GM19324 (cell line): ENCODE data around the gene TCF15.
"Not testable (repeated sequence)": the region's sequence is repeated elsewhere in the genome, so short reads cannot be mapped to it uniquely, and the experiment has no call there.

Source experiments
- ATAC-seq: cut with Tn5 transposase; IDR thresholded peaks from one replicate; pipeline ENCODE4 v1.9.1; 2021; ENCODE audit warnings: mild to moderate bottlenecking, moderate library complexity; ENCODE audit not compliant: unreplicated experiment, low FRiP score

TCF15 gene

GRCh38 chr20:642398-643174 is 32.5 kb upstream of the TCF15 start:
- no peak for ATAC-seq

GRCh38 chr20:642013-642397 is 31.9 kb upstream of the TCF15 start:
- not testable (repeated sequence) for ATAC-seq

- ATAC-seq = no peak
Observed at GRCh38 chr20:641516-641875, 31.4 kb upstream of the TCF15 start.

- no peak for ATAC-seq
Observed at GRCh38 chr20:640674-641515, 30.8 kb upstream of the TCF15 start.

GRCh38 chr20:638579-638978 is 28.5 kb upstream of the TCF15 start:
- ATAC-seq = no peak

GRCh38 chr20:637559-637958 is 27.4 kb upstream of the TCF15 start:
- ATAC-seq = no peak

- no peak for ATAC-seq
Observed at GRCh38 chr20:635893-636338, 25.8 kb upstream of the TCF15 start.

GRCh38 chr20:635028-635892 is 25.2 kb upstream of the TCF15 start:
- no peak for ATAC-seq

GRCh38 chr20:634148-634925 is 24.2 kb upstream of the TCF15 start:
- ATAC-seq = no peak

GRCh38 chr20:631101-631500 is 21.0 kb upstream of the TCF15 start:
- ATAC-seq = no peak

- ATAC-seq = no peak
Observed at GRCh38 chr20:626579-626978, 16.5 kb upstream of the TCF15 start.

GRCh38 chr20:625360-625932 is 15.3 kb upstream of the TCF15 start:
- ATAC-seq = no peak

- ATAC-seq = no peak
Observed at GRCh38 chr20:623704-624103, 13.6 kb upstream of the TCF15 start.

GRCh38 chr20:623021-623420 is 12.9 kb upstream of the TCF15 start:
- no peak for ATAC-seq

- no peak for ATAC-seq
Observed at GRCh38 chr20:622161-622560, 12.1 kb upstream of the TCF15 start.

- no peak for ATAC-seq
Observed at GRCh38 chr20:621125-621756, 11.1 kb upstream of the TCF15 start.

GRCh38 chr20:620246-620645 is 10.1 kb upstream of the TCF15 start:
- no peak for ATAC-seq

- no peak for ATAC-seq
Observed at GRCh38 chr20:618980-619379, 8.9 kb upstream of the TCF15 start.

GRCh38 chr20:617934-618690 is 8.0 kb upstream of the TCF15 start:
- no peak for ATAC-seq
